HG03378 (cell line): ENCODE measurements around the gene OAF.

ENCODE experiments used
- ATAC-seq: cut with Tn5 transposase; IDR thresholded peaks from one replicate; pipeline ENCODE4 v1.9.1; 2021; ENCODE audit warnings: mild to moderate bottlenecking, moderate library complexity; ENCODE audit not compliant: unreplicated experiment

OAF gene

GRCh38 chr11:120220747-120221037 is 9.9 kb downstream of the OAF start:
- no peak for ATAC-seq

- ATAC-seq: no peak
Observed at GRCh38 chr11:120221115-120221752, 10.4 kb downstream of the OAF start.

GRCh38 chr11:120222916-120223315 is 12.1 kb downstream of the OAF start:
- ATAC-seq: no peak

GRCh38 chr11:120223793-120224192 is 13.0 kb downstream of the OAF start:
- ATAC-seq: no peak

GRCh38 chr11:120224361-120224760 is 13.5 kb downstream of the OAF start:
- no peak for ATAC-seq

GRCh38 chr11:120224972-120225909 is 14.4 kb downstream of the OAF start:
- no peak for ATAC-seq

- ATAC-seq: no peak
Observed at GRCh38 chr11:120226242-120226641, 15.4 kb downstream of the OAF start.

- ATAC-seq: no peak
Observed at GRCh38 chr11:120226714-120227113, 15.9 kb downstream of the OAF start.

GRCh38 chr11:120227228-120227852 is 16.5 kb downstream of the OAF start:
- ATAC-seq: no peak

GRCh38 chr11:120228794-120229384 is 18.1 kb downstream of the OAF start:
- no peak for ATAC-seq

- no peak for ATAC-seq
Observed at GRCh38 chr11:120229451-120230424, 18.9 kb downstream of the OAF start.

- no peak for ATAC-seq
Observed at GRCh38 chr11:120230433-120231071, 19.7 kb downstream of the OAF start.

GRCh38 chr11:120231963-120232362 is 21.1 kb downstream of the OAF start:
- ATAC-seq: no peak

- ATAC-seq: no peak
Observed at GRCh38 chr11:120233207-120233803, 22.5 kb downstream of the OAF start.

- no peak for ATAC-seq
Observed at GRCh38 chr11:120235024-120235628, 24.3 kb downstream of the OAF start.

- ATAC-seq: no peak
Observed at GRCh38 chr11:120236169-120237107, 25.6 kb downstream of the OAF start.

- no peak for ATAC-seq
Observed at GRCh38 chr11:120238968-120239620, 28.3 kb downstream of the OAF start.
